ENCODE results near the gene CLSTN2.

Gene CLSTN2

DNA sequence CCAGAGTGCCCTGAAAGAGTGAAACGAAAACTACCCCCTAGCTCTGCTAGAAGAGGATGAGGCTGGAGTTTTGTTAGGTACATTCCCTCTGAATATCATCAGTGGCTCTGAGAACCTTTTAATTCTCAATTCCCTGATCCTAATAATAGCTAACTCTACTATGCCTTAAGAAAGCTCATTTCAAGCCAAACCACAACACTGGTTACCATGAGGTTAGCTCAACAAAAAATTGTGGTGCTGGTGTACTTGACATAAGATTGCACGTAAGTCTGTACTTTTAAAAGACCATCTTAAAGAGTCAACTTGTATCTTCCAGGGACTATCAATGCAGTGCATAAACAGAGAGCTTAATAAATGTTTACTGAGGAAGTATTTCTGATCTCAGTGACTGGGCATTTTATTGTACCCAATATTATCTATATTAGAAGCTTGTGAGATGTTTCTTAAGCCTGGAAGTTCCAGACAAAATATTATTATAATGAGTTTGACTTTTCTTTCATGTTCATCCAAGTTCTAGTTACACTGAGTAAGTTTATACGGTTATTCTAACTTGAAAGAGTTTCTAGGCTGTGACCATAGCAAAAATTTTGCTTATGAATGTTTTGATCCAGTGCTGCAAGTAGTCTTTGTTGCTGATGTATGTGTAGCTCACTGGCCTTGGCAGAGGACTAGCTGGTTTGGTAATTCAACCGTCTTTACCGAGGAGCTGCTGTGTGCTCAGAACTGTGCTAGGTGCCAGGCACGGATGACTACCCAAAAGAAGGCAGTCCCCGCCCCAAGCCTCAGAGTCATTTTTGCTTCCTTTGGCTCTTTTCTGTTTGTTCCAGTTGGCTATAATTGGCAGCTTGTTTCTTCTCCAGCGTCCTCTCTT, 408.5 kb downstream of the CLSTN2 start:
- no peak for DNase-seq (ENCODE audit: low read depth)

DNA sequence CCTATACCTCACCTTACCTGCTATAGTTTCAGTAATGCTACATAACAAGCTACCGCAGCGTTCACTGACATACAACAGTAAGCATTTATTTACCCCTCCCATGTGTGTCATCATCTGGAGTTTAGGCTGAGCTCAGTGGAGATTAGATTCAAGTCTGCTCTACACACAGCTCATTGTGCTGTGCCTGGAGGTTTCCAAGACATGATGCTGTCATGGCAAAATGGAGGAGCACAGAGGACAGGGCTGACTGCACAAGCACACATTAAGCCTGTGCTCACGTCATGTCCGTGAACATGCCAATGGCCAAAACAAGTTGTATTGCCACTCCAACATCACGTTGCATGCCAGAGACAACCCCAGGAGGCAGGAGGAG, 409.1 kb downstream of the CLSTN2 start:
- no peak for DNase-seq (ENCODE audit: low read depth)

DNA sequence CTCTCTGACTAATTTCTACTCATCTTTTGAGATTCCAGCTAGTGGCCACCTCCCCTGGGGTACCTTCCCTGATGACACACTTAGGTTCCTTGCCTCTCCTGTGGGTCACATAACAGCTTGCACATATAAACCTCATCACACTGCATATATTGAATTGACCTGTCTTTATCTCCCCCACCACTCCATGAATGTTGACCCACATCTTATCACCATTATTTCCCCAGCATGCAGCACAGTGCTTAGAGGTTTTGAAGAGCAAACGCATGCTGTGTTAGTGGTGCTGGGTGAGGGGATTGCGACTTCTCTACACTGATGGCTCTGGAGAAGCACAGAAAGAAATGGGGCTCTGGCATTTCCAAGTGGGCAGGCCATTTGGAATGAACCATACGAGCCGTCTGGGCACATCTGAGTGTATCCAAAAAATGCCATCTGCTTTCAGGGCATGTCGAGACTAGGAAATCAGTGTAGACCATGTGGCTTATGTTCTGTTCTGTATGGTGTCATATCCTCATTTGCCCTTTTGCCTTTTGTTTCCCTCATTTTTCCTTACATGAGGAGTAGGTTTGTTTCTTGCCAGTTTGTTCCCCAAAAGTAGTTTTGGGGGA, 409.7 kb downstream of the CLSTN2 start:
- DNase-seq (ENCODE audit: low read depth): no peak

- no peak for DNase-seq (ENCODE audit: low read depth)
Measured at GRCh38 chr3:140347151-140347550, 412.2 kb downstream of the CLSTN2 start.

DNA sequence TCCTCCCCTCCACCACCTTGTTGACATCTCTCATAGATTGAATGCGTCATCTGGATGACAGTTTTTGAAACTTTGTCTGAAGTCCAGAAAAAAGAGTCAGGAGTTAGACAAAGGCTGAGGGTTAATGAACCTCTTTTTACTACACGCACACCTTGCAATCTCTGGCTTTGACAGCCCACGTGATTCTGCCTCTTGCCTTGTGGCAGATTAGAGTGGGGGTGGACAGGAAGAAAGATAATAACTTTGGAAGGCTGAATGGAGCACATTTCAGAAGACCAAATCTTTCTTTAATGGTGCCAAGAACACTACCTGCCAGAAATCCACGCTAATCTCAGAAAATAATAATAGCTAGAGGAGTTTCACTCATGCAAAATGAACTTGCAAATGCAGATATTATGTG, 415.0 kb downstream of the CLSTN2 start:
- DNase-seq (ENCODE audit: low read depth): no peak

GRCh38 chr3:140351466-140351865, 416.5 kb downstream of the CLSTN2 start:
- DNase-seq (ENCODE audit: low read depth): no peak

DNA sequence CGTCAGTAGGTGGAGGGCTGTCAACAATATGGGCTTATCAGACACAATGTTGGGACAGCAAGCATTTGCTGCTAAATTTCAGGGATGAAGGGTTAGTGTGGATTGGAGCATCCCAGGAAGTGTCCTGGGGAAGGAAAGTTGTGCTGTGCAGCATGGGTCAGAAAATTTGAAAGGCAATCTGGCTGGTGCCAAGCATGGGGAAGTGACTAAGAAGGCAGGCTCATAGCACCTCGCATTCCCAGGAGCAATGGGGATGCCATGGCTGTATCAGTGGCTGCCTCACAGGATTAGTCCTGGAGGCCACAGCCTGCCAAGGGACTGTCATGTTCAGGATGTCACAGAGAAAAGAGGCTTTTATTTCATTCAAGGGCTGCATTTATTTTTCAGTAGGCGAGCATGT, 420.5 kb downstream of the CLSTN2 start:
- DNase-seq (ENCODE audit: low read depth): no peak

DNA sequence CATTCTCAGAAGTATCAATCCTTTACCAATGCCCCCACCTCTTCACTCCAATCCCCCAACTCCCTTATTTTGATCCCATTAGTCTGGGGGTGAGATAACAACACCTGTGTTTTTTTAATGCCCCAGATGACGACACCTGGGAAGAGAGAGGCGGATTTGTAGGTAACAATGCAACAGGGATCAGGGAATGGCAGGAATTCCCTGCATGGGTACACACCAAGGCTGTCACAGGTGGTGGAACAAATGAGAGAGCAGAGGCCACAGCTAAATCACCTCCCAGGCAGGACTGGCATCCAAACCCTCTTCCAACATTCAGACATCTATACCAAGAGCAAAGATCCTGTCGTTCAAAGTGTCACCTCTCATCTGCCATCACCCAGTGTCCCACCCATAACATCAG, 423.7 kb downstream of the CLSTN2 start:
- no peak for DNase-seq (ENCODE audit: low read depth)

DNA sequence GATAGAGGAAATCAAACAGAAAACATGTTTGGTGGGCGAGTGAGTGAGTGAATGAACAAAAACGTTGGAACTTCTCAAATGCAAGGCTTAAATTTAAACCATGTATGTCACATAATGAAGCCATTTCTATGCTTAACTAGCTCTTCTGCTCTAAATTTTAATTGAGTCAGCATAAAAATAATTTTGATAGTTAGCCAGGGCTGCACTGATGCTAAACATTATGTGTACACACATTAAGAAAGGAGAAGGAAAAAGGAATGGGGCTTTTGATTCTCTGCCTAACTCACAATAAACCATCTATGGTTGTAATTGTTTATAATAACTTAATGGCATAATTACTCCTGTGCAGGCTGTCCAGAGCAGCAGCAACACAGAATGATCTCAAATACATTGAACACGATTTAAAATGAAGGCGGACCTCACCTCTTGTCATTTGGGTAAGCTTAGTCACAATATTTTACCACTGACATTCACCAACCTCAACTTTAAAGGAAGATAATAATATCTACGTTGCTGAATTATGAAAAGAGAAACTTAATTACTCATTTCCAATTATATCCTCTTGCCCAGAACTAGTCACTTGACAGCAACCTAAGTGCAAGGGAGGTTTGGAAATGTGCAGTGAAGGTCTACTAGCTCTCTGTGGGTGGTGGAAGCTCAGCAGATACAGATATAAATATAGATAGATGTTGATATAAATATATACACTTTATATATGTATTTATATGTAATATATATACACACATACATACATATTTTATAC, 424.4 kb downstream of the CLSTN2 start:
- DNase-seq (ENCODE audit: low read depth): no peak

- no peak for DNase-seq (ENCODE audit: low read depth)
Measured at GRCh38 chr3:140360332-140360731, 425.3 kb downstream of the CLSTN2 start.

- no peak for DNase-seq (ENCODE audit: low read depth)
Measured at GRCh38 chr3:140363801-140364200, 428.8 kb downstream of the CLSTN2 start.

- no peak for DNase-seq (ENCODE audit: low read depth)
Measured at GRCh38 chr3:140365872-140366697, 431.1 kb downstream of the CLSTN2 start.

DNA sequence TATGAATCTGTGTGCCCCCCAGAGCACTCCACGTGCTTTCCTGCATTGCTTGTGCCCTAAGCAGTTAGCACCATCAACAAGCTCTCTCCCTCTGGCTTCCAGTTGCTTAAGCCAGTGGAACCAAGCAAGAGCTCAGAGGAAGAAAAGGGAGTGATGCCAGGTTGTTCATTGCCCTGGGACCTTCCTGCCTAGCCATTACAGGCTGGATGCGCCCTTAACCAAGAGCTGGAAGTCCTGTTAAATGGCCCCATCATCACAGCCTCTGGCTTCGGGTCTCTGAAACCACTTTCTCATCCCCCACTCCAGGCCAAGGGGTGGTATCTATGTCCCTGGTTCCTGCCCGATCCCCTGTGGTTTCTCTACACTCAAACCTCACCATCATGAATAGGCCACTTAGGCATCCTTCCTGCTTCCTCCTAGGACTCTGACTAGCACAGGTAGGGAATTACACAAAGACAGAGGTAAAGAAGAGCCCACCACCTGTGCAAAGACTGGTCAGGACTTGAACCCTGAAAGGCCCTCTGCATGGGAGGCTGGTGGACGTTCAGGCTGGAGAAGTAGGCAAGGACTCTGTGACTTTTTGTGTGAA, 433.3 kb downstream of the CLSTN2 start:
- no peak for DNase-seq (ENCODE audit: low read depth)

DNA sequence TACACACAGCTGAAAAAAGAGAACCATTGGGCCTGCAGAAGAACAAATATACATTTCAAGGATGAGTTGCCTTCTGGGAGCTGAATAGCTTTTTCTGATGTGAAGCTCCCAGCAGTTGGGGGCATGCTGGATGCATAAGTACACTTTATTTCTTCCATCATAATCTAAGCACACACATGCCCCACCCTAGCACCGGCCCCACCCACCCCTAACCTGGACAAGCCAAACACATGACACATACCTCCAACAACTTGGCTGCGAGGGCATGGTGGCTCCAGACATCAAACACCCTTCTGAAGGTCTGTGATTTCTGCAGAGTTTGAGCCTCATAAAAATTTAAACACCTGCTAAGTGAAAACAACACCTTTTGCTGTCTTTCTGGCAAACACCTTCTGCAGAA, 435.7 kb downstream of the CLSTN2 start:
- DNase-seq (ENCODE audit: low read depth): no peak

DNA sequence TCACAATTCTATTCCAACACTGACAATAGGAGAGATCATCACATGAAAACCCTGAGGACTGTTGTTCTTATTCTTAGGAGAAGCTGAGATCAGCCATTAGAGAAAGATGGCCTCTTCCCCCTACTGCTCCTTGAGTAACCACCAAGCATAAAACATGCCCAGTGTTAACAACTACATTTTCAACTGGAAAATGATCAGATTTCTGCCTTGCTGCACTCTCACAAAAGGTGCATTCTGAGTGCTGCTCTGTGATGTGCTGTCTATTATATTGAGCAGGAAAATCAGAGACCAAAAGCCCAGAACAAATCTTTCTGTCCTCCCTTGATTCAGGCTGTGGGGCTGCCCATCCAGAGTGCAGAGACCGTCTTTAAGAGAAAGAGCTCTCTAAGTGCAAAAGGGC, 438.2 kb downstream of the CLSTN2 start:
- DNase-seq (ENCODE audit: low read depth): no peak

DNA sequence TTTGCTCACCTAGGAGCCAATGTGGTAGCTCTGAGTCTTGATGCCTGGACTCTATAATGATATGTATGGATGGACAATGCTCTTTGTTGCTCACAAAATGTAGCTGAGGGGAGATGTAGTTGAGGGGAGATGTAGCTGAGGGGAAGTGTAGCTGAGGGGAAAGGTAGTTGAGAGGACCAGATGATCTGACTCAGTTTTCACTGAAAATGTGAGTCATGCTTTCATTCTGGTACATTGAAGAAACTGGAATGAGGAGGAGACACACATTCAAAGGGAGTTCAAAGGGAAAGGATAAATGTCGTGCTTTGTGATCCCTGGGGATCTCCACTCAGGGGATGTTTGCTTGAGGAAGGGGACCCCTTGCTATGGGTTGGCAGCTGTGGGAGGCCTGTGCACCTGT, 440.0 kb downstream of the CLSTN2 start:
- DNase-seq (ENCODE audit: low read depth): no peak

DNA sequence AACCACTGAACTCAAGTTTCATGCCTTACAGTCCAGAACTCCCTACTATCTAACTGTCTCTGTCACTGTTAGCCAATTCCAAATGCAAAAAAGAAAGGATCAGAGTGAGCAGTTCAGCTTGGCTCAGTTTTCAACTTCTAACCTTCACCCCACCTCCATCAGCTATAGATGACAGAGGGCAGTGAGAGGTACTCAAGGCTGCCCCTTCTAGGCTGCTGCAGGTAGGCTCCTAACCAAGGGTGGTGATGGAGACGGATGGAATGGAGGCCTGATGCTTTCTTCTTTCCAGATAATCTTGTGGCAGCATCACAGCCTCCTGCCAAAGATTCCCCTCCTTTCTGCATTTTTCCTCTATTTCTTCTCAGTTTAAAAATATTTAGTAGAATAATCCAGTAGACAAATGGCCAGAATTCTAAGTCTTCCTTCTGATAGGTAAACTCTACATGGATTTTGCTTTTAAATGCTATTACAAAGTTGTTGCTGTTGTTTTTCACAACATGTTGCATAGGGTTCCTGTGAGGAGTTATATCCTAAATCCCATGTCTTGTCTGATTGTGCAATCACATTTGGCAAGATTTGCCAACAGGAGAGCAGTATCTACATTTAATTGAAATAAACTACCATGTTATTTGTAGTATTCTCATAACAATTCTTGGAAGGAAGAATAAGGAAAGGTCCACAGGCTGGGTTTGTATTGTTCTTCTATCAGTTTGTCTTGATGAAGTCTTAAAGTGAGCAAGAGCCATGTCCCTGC, 441.3 kb downstream of the CLSTN2 start:
- no peak for DNase-seq (ENCODE audit: low read depth)

- DNase-seq (ENCODE audit: low read depth): no peak
Measured at GRCh38 chr3:140377644-140378043, 442.7 kb downstream of the CLSTN2 start.

DNA sequence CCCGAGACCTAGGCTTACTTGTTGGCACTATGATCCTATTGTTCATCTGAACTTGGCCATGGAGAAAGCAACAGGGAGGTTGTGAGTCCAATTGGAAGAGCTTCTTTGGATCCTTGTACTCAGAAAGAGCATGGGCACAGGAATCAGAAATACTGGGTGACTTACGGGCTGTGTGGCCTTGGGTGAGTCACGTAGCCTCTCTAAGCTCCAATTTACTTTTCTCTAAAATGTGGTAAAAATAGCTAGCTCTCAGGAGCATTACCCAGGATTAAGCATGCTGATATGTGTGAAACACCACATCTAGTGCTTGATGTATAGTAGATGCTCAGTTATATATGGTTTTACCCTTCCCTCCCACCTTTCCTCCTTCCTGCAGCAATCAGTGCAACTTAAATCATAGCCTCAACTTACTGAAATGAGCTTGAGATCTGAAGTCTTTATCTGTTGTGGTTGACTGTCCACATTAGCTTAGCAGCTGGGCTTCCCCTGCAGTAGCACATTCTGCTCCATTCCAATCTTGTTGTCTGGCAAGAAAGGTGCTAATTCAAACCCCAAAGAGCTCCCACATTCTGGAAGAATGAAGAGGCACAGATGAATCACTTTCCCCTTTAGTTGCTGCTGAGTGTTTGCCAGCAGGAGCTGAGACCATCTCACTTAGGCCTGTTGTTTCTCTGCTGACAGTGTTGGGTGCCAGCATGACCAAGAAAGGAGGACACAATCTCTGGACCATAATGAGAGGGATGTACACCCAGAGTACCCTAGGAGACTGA, 443.8 kb downstream of the CLSTN2 start:
- no peak for DNase-seq (ENCODE audit: low read depth)
